GM08714 (cell line): ENCODE data around the gene CNTNAP2.

ENCODE experiments used
- H3K4me3 ChIP-seq: fragments of 200-500 bp; sonication (Bioruptor generic); 2 replicates; pipeline ENCODE4 v1.5.1; 2014; ENCODE audit warnings: mild to moderate bottlenecking, low read length, inconsistent platforms
- ZNF274 ChIP-seq: IDR thresholded peaks from 2 replicates; pipeline ENCODE4 v1.6.1; 2012; ENCODE audit warnings: mild to moderate bottlenecking, low read depth, low read length

Gene CNTNAP2

GRCh38 chr7:146781352-146782116 lies 664.9 kb downstream of the CNTNAP2 start:
- H3K4me3 ChIP-seq, result no peak overlapping the region
- no peak for TF ChIP-seq ZNF274

DNA sequence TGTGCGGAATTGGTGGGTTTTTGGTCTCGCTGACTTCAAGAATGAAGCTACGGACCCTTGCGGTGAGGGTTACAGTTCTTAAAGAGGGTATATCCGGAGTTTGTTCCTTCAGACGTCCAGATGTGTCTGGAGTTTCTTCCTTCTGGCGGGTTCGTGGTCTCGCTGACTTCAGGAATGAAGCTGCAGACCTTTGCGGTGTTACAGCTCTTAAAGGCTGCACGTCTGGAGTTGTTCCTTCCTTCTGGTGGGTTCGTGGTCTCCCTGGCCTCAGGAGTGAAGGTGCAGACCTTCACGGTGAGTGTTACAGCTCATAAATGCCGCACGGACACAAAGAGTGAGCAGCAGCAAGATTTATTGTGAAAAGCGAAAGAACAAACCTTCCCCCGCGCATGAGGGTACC lies 670.7 kb downstream of the CNTNAP2 start:
- H3K4me3 ChIP-seq, result no peak overlapping the region
- TF ChIP-seq ZNF274, result no peak

- no peak overlapping the region for H3K4me3 ChIP-seq
- TF ChIP-seq ZNF274, result no peak
Measured at GRCh38 chr7:146788008-146788407, 671.4 kb downstream of the CNTNAP2 start.

GRCh38 chr7:146791344-146792285 lies 675.0 kb downstream of the CNTNAP2 start:
- TF ChIP-seq ZNF274, result no peak
- no peak overlapping the region for H3K4me3 ChIP-seq

DNA sequence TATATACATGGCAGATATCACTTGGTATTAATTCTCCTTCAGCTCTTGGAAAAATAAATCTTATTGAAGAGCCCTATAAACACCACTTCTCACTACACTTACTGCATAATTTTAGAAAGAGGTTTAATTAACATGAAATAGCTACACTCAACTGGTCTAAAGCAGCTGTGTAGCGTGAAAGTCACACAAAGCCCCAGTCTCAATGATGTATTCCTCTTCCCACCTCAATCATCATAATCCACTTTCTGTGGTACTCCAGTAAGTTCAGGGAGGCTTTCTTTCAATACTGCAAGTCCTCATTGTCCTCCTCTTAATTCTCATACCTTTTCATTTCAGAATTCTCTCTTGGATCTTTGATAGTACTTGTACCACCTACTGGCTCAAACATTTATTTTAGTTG lies 688.0 kb downstream of the CNTNAP2 start:
- H3K4me3 ChIP-seq, result no peak overlapping the region
- no peak for TF ChIP-seq ZNF274

DNA sequence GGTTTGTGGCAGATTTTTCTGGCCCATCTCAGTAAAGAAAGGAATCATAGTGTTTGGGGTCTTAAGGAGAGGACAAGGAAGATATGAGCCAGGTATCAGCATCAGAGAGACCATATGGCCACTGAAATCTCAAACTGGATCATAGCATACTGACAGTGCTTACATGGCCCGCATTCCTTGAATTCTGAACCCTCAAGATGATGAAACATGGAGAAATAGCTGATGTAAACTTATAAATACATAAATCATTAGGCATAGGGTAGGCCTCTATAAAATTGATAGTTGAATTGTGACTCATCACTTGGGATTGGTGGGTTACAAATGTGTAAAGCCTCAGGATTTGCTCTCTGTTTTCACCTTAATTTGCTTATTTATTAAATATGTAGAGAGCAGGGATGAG lies 688.5 kb downstream of the CNTNAP2 start:
- no peak for TF ChIP-seq ZNF274
- no peak overlapping the region for H3K4me3 ChIP-seq

DNA sequence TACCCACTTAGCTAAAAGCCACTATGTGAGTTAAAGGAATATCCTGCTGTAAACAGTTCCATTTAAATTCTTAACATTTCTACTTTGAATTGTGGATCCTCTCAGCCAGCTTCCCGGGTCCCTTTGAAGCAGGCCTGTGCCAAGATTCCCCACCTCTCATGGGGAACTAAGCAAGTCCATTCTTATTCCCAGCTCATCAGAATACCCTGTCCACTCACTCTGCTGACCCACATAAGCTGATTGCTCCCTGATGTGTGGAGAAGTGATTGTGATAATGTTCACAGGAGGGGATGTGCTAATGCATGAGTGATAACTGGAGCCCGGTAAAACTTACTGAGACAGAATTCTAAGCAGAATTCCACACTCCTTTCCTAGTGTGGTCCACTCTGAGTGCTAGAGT lies 709.7 kb downstream of the CNTNAP2 start:
- no peak for TF ChIP-seq ZNF274
- H3K4me3 ChIP-seq, result no peak overlapping the region

DNA sequence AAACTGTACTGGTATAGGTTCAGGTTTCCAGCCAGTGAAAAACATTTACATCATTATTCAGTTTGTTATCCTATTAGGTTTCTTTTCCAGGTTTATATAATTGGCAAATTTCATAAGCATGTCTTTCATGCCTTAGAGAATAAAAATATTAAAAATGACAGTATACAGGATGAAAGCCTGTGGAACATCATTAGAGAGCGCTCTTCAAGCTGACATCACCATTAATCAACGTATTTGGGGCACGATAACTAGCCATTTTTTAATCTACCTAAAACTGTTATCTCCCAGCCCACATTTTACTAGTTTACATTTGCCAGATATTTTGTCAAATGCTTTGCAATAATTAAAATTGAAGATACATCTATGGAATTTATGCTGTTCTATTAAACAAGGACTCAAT lies 714.1 kb downstream of the CNTNAP2 start:
- no peak for TF ChIP-seq ZNF274
- no peak overlapping the region for H3K4me3 ChIP-seq

DNA sequence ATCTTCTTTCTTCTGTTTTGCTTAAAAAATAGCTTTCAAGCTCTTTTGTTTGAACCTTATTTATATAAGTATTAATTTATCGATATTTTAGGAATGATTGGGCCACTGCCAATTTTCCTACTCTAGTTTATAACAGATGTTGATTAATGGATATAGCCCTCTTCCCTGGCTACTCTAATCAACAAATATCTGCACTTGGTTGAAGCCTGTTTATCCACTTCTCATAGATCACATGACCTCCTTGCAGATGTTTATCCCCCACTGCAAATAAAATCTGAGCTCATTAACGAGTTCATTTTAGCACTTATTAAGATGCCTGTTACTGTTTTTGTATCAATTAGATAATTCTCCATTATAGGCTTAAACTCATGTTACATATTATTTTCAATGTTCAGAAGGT lies 715.3 kb downstream of the CNTNAP2 start:
- no peak for TF ChIP-seq ZNF274
- no peak overlapping the region for H3K4me3 ChIP-seq

GRCh38 chr7:146844405-146844804 lies 727.8 kb downstream of the CNTNAP2 start:
- no peak for TF ChIP-seq ZNF274
- no peak overlapping the region for H3K4me3 ChIP-seq

GRCh38 chr7:146858690-146859089 lies 742.1 kb downstream of the CNTNAP2 start:
- no peak overlapping the region for H3K4me3 ChIP-seq

GRCh38 chr7:146861701-146862100 lies 745.1 kb downstream of the CNTNAP2 start:
- H3K4me3 ChIP-seq, result no peak overlapping the region
- TF ChIP-seq ZNF274, result no peak

More at GRCh38 chr7:146858690-146859089, 742.1 kb downstream of the CNTNAP2 start:
- TF ChIP-seq ZNF274, result no peak

DNA sequence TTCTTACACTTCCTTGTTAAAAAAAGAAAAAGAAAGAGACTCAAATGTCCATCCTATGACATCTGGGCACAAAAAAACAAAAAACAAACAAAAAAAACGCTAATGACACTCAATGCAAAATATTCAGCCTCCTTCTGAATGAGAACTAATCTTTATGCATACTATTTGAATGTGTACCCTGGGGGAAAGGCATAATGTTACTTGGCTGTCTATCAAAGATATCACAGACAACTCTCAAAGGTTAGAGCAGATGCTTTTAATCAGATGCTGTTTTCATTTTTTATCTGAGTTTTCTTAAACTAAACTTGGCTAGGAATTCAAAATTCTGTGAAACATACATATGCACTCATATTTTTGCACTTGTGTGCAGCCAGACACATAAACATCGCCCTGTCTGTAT lies 745.8 kb downstream of the CNTNAP2 start:
- no peak for TF ChIP-seq ZNF274
- no peak overlapping the region for H3K4me3 ChIP-seq

DNA sequence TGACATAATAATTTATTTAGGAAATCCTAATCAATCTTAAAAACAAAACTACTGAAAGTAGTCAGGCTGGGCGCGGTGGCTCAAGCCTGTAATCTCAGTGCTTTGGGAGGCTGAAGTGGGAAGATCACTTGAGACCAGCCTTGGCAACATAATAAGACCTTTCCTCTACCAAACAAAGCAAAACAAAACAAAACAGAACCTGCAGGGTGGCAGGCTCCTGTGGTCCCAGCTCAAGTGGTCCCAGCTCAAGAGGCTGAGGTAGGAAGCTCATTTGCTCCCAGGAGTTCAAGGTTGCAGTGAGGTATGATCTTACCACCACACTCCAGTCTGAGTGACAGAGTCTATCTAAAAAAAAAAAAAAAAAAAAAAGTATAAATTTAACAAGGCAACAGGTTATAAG lies 748.0 kb downstream of the CNTNAP2 start:
- TF ChIP-seq ZNF274, result no peak
- no peak overlapping the region for H3K4me3 ChIP-seq

GRCh38 chr7:146865696-146866095 lies 749.1 kb downstream of the CNTNAP2 start:
- TF ChIP-seq ZNF274, result no peak
- no peak overlapping the region for H3K4me3 ChIP-seq
